Measurements from ENCODE around the gene LPXN. TPM values are rescaled to one million over a fixed set of nuclear protein-coding genes. Genes with fewer than 3 reads are reported as not detected.

Gene LPXN
- total RNA-seq, 3 donors from 2014 or later (not counting 1 experiment from before 2014, with no cell fraction given) = 81.0 to 123 (median 92.5) TPM

DNA sequence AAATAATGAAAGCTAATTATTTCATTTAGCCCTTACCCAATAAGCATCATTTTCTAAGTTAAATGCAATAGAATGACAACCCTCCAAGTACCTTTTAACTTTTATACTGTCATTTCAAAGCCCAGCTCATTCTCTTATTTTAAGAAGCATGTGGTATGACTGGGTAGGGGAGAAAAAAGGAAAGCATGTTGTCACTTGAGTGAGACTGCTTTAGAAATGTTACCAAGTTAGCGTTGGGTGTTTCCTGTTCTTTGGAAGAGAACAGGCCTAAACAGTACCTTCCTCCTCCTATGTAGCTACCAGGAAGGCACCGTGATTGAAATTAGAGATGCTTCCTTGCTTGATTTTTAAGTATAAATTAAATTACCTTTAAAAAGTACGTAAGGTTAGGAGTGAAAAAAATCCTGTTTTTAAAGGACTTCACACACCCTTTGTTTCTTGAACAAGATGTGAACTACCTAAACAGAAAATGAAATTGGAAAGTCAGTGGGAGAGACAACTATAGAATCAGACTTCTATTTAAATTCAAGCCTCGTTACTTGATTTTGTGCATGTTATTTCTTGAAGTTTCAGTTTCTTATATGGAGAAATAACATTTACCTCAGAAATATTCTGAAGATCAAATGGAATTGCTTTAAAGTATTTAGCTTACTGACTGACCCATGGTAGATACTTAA lies 46.1 kb upstream of the LPXN start:
- WGBS (ENCODE audit: insufficient coverage) = 80% methylated on average over 1 of the region's 4 CpGs
- H3K9me3 ChIP-seq (ENCODE audit: control insufficient read depth, insufficient read depth, low read length) = no peaks in the 10 kb centered on the region
- H3K27me3 Mint-ChIP-seq (ENCODE audit: low read depth in 2 of 2) = no peaks in the 10 kb centered on the region
- H3K4me3 ChIP-seq (ENCODE audit: low read length) = no peak overlapping the region
- TF ChIP-seq, protein P1, sequence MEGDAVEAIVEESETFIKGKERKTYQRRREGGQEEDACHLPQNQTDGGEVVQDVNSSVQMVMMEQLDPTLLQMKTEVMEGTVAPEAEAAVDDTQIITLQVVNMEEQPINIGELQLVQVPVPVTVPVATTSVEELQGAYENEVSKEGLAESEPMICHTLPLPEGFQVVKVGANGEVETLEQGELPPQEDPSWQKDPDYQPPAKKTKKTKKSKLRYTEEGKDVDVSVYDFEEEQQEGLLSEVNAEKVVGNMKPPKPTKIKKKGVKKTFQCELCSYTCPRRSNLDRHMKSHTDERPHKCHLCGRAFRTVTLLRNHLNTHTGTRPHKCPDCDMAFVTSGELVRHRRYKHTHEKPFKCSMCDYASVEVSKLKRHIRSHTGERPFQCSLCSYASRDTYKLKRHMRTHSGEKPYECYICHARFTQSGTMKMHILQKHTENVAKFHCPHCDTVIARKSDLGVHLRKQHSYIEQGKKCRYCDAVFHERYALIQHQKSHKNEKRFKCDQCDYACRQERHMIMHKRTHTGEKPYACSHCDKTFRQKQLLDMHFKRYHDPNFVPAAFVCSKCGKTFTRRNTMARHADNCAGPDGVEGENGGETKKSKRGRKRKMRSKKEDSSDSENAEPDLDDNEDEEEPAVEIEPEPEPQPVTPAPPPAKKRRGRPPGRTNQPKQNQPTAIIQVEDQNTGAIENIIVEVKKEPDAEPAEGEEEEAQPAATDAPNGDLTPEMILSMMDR (IDR thresholded peaks at IDR 0.05) = no peak
- no peak overlapping the region for H3K27ac ChIP-seq (ENCODE audit: low read length)
- peak in 1 of 2 donors; percentile 11 for DNase-seq
- peaks cover 46% of the 10 kb centered on the region for H3K36me3 Mint-ChIP-seq
- H3K4me1 Mint-ChIP-seq = peaks cover 8 to 11% of the 10 kb centered on the region in 2 donors
- no peaks in the 10 kb centered on the region for H3K4me1 ChIP-seq (ENCODE audit: control insufficient read depth, insufficient read depth, low read length)
- H3K4me3 Mint-ChIP-seq = no peak overlapping the region
- ATAC-seq = no peak
- no peaks in the 10 kb centered on the region for H3K27me3 ChIP-seq (ENCODE audit: control insufficient read depth, insufficient read depth, low read length)
- H3K9me3 Mint-ChIP-seq = no peaks in the 10 kb centered on the region
- H3K36me3 ChIP-seq (ENCODE audit: control insufficient read depth, insufficient read depth, low read length) = peaks cover 63% of the 10 kb centered on the region
- intact Hi-C loops (cut with micrococcal nuclease) = no loop called here
- H3K27ac Mint-ChIP-seq = peak overlapping the region; percentile 37 to 39

DNA sequence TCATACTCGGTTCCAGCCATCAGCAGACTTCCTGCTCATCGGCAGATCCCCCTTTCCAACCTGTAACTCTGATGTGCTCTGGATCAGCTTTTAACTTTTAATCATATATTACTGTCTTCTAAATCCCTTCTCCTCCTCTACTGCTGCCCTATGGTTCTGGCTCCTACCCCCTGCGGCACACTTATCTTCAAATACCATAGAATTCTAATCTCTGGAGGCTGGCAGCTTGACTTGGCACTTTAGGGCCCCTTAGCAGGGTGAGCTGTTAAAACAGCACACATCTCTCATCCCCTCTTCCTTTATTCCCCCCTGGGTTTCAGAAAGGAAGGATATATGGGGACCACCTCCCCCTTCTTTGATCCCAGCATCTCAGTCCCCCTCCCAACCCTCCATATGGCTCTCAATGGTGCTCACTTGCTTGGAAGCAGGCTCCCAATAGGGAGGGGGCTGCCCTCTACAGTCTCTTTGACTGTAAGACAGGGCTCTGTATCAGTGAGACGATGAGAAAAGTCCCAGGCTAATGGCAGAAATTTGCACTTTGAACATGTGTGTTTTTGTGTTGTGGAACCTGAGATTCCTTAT lies 42.4 kb upstream of the LPXN start:
- 97% methylated on average over 4 of the region's 4 CpGs for WGBS (ENCODE audit: insufficient coverage)
- peak in 2 of 3 donors; percentile 61 to 64 for ATAC-seq

DNA sequence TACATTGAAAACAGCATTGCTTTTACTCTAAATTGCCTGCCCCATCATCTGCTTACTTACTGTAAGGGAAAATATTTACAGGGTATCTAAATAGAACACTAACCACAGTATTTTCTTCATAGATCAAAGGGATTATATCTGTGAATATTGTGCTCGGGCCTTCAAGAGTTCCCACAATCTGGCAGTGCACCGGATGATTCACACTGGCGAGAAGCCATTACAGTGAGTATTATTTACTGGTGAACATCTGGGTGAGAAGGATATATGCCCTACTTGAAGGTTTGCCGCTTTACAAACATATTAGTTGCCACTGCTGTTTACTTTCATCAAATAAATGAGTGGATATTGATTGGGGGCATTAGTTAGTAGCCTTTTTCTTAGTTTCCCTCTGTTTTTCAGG lies 40.9 kb upstream of the LPXN start:
- Mint-ChIP-seq H3K27me3 (ENCODE audit: low read depth in 2 of 2) (no peaks in the 10 kb centered on the region), H3K9me3 (no peaks in the 10 kb centered on the region), H3K27ac (peak overlapping the region; percentile 7 to 33), H3K36me3 (peaks cover 54% of the 10 kb centered on the region), H3K4me3 (no peak overlapping the region), H3K4me1 (peaks cover 12 to 14% of the 10 kb centered on the region in 2 donors)
- intact Hi-C loops (cut with micrococcal nuclease) = no loop called here
- Histone ChIP-seq H3K4me1 (ENCODE audit: control insufficient read depth, insufficient read depth, low read length) (no peaks in the 10 kb centered on the region), H3K4me3 (ENCODE audit: low read length) (no peak overlapping the region), H3K36me3 (ENCODE audit: control insufficient read depth, insufficient read depth, low read length) (peaks cover 90% of the 10 kb centered on the region), H3K27ac (ENCODE audit: low read length) (no peak overlapping the region), H3K9me3 (ENCODE audit: control insufficient read depth, insufficient read depth, low read length) (no peaks in the 10 kb centered on the region), H3K27me3 (ENCODE audit: control insufficient read depth, insufficient read depth, low read length) (no peaks in the 10 kb centered on the region)
- DNase-seq (no peak), ATAC-seq (no peak)
- TF ChIP-seq, protein P1 (IDR thresholded peaks at IDR 0.05) = no peak
- WGBS (ENCODE audit: insufficient coverage) = 96% methylated on average over 4 of the region's 4 CpGs

More for the DNA sequence above, 42.4 kb upstream of the LPXN start:
- Mint-ChIP-seq H3K4me3 (no peak overlapping the region), H3K36me3 (peaks cover 46% of the 10 kb centered on the region), H3K4me1 (peaks cover 14 to 16% of the 10 kb centered on the region in 2 donors), H3K27me3 (ENCODE audit: low read depth in 2 of 2) (no peaks in the 10 kb centered on the region), H3K27ac (peak overlapping the region; percentile 58 to 85), H3K9me3 (no peaks in the 10 kb centered on the region)
- Histone ChIP-seq H3K9me3 (ENCODE audit: control insufficient read depth, insufficient read depth, low read length) (no peaks in the 10 kb centered on the region), H3K27ac (ENCODE audit: low read length) (no peak overlapping the region), H3K4me3 (ENCODE audit: low read length) (no peak overlapping the region), H3K36me3 (ENCODE audit: control insufficient read depth, insufficient read depth, low read length) (peaks cover 84% of the 10 kb centered on the region), H3K27me3 (ENCODE audit: control insufficient read depth, insufficient read depth, low read length) (no peaks in the 10 kb centered on the region), H3K4me1 (ENCODE audit: control insufficient read depth, insufficient read depth, low read length) (no peaks in the 10 kb centered on the region)
- TF ChIP-seq, protein P1 (IDR thresholded peaks at IDR 0.05) = no peak
- intact Hi-C loops (cut with micrococcal nuclease) = no loop called here
- DNase-seq = peak in 1 of 2 donors; percentile 38

Data from natural killer cell (primary cell).